Right ventricle myocardium inferior (tissue), 1 donor: Measurements from ENCODE around the gene OPCML. TPM values are rescaled to one million over a fixed set of nuclear protein-coding genes. Genes with fewer than 3 reads are reported as not detected.

Experiments
- ATAC-seq: fragments of 200-7000 bp; cut with Tn5 transposase; one replicate; pipeline ENCODE4 v1.9.1; 2020; ENCODE audit warnings: mild to moderate bottlenecking, moderate library complexity
- DNase-seq: peaks from one replicate; pipeline ENCODE4 v3.0.0; 2021; ENCODE audit errors: missing footprints
- intact Hi-C: fragments of 100-400 bp; cut with DNase I; formaldehyde crosslinking; loops from one replicate; pipeline ENCODE4 v1.11.0; 2022
- total RNA-seq: library from RNA; stranded (reverse); fragmentation: NEBNext Ultra II Directional; extraction: Animal tissue kit (Norgen Biotek cat#: 25700); gene quantifications from one replicate; pipeline ENCODE4 v1.2.1, GENCODE V29; 2021
- donor health status: DM: no; HTN: yes; CAD: no; lungs with severe emphysema.

OPCML gene
- total RNA-seq, 1 donor from 2014 or later, result 0.05 TPM

- intact Hi-C loops, result no loop called here
- DNase-seq (no peak), ATAC-seq (no peak)
Measured at GRCh38 chr11:132770829-132771530, 761.3 kb downstream of the OPCML start.

DNA sequence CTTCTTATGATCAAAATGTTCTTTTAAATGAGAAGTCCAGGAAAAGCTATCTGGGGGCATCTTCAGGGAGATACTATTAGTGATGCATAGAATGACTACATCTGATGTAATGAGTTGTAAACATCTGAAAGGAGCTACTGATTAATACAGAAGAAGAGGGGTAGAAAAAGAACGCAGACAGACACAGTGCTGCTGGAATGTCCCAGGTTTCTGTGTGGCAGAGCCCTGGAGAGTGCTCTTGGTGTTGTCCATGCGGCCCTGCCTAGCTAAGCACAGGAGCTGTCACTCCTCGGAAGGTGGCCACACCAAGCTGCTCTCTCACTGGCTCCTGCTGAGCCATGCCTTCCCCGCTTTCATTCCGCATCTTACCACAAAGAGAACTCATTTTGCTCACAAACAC is 768.8 kb downstream of the OPCML start:
- ATAC-seq, result no peak
- intact Hi-C loops, result no loop called here
- no peak for DNase-seq

- ATAC-seq (no peak), DNase-seq (no peak)
- intact Hi-C loops, result no loop called here
Measured at GRCh38 chr11:132755934-132756333, 776.4 kb downstream of the OPCML start.

DNA sequence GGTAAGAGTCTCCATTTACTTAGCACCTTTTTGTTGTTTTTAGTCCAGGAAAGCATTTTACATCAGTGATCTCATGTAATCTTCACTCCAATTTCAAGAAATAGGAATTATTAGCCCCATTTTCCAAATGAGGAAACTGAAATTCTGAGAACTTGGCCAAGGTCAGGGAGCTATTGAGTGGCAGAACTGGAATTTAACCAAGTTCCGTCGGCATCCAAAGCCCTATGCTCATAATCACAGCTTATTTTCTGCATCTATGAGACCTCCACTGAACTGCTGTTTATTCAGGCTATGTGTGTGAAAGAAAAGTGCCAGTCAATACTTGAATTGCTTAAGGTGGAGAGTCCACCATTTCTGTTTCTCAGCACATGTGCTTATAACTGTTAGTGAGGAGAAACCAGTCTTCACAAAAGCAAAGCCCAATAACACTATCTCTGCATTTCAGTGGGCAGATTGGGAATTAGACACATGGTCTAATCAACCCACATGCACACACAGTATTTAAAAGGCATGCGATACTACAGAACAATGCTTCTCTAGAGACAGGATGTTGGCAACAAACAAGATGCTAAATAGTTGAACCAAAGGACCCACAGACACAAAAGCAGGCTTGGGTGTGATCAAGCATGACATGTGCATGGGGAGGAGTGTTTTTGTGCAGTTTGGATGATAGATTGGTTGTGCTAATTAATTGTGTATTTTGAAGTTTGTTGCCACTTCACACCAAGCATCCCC is 780.6 kb downstream of the OPCML start:
- ATAC-seq, result no peak
- intact Hi-C loops, result no loop called here
- no peak for DNase-seq

GRCh38 chr11:132746305-132746704 is 786.0 kb downstream of the OPCML start:
- no peak for ATAC-seq
- intact Hi-C loops, result no loop called here
- DNase-seq, result no peak

DNA sequence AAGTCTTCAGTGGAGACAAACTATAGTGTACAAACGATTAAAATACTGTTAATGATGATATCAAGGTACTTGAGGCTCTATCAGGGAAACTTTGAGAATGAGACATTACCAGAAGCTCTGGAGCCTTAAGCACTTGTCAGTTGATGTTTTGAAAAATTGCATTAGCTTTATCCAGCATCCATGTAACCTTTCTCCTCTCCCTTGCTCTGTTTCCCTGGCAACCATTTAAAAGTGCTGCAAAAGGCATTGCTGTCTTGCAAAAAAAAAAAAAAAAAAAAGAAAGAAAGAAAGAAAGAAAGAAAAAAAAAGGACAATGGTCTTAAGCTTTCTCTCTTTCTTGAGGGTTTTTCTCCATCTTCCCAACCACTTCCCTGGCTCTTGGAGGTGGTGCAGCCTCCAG is 787.0 kb downstream of the OPCML start:
- ATAC-seq (no peak), DNase-seq (no peak)
- intact Hi-C loops, result no loop called here

DNA sequence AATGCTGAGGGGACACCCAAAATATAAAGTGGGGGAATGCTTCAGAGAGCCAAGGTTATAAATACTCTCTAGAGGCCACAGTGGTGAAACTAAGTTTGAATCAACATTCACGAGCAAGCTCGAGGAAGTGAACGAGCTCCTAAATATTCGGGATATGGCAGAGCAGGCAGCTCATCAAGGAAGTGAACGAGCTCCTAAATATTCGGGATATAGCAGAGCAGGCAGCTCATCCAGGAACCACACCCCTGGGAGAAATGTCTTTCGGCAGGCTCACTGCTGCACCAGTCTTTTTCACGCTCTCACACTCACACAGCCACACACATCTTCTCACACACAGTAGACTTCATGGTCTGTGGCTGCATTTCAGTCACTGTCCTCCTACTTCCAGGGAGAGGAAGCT is 787.5 kb downstream of the OPCML start:
- DNase-seq (no peak), ATAC-seq (no peak)
- intact Hi-C loops, result no loop called here

DNA sequence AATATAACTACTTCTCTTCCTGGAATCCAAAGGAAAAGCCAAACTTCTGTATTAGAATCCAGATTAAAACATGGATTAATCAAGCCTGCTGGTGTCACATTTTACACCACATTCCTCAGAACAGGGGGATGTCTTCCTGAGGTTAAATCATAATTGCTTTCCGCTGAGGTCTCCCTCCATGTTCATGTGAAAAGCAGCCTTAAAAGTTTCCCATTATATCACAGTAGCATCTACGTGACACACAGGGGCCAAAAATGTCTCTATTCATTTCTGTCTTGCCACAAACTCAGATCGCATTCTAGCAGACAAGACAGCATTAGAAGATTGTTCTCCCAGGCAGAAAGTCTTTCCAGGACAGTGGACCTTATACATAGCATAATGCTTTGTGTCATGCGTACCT is 788.7 kb downstream of the OPCML start:
- no peak for DNase-seq
- intact Hi-C loops, result no loop called here
- no peak for ATAC-seq

GRCh38 chr11:132742929-132743328 is 789.4 kb downstream of the OPCML start:
- no peak for ATAC-seq
- intact Hi-C loops, result no loop called here
- DNase-seq, result no peak

- ATAC-seq, result no peak
- no peak for DNase-seq
- intact Hi-C loops, result no loop called here
Measured at GRCh38 chr11:132734217-132734616, 798.1 kb downstream of the OPCML start.

DNA sequence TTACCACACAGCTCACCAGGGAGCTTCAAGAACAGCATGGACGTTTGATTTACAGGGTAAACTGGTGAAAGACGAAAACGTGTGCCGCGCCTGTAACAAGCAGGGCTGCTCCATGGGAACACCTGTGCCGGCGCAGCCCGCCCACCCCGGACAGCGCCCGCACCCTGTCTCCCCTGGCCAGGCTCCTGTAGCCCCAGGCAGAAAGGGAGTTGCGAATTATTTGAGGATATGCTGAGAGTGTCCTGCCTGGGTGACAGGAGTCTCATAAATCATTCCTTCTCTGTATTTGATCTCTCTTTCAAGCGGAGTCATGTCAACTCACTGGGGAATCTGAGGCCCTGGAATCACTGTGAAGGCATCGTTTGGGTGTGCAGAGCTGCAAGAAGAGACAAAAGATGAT is 804.3 kb downstream of the OPCML start:
- ATAC-seq, result no peak
- intact Hi-C loops, result no loop called here

DNA sequence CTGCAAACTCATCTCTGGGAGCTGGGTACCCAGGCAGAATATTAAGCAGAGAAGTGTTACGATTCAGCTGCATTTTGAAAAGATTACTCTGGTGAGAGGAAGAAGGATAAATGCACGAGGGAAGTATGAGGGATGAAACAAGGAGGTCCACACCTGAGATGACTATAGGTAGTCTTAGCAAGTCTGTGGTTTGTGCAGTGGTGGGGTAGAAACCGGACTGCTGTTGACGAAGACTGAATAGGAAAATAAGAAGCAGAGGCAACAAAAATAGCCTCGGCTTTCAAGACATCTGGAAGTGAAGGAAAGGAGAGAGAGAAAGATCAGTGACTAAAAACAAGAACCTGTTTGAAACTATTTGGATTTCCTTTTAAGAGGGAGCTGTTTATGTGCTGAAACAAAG is 810.8 kb downstream of the OPCML start:
- intact Hi-C loops, result no loop called here
- DNase-seq (no peak), ATAC-seq (no peak)

More for the DNA sequence above, 804.3 kb downstream of the OPCML start:
- DNase-seq, result no peak

DNA sequence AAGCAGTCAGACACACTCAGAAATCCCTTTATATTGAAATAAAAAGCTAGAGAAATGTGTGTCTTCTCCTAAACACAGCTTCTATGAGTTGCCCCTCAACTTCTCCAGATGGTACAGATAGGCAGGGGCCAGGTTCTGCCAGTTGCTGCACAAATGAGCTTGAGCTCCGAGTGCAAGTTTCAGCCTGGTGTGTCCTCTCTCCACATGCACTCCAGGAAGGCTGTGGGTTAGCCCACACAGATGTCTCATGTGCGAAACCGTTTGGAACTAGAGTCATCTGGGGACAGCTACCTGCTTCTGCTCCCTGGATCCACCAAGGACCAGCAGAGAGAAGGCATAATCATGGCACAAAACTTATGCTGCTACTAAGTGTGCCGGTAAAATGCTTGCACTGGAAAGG is 812.6 kb downstream of the OPCML start:
- DNase-seq (no peak), ATAC-seq (no peak)
- intact Hi-C loops, result no loop called here

DNA sequence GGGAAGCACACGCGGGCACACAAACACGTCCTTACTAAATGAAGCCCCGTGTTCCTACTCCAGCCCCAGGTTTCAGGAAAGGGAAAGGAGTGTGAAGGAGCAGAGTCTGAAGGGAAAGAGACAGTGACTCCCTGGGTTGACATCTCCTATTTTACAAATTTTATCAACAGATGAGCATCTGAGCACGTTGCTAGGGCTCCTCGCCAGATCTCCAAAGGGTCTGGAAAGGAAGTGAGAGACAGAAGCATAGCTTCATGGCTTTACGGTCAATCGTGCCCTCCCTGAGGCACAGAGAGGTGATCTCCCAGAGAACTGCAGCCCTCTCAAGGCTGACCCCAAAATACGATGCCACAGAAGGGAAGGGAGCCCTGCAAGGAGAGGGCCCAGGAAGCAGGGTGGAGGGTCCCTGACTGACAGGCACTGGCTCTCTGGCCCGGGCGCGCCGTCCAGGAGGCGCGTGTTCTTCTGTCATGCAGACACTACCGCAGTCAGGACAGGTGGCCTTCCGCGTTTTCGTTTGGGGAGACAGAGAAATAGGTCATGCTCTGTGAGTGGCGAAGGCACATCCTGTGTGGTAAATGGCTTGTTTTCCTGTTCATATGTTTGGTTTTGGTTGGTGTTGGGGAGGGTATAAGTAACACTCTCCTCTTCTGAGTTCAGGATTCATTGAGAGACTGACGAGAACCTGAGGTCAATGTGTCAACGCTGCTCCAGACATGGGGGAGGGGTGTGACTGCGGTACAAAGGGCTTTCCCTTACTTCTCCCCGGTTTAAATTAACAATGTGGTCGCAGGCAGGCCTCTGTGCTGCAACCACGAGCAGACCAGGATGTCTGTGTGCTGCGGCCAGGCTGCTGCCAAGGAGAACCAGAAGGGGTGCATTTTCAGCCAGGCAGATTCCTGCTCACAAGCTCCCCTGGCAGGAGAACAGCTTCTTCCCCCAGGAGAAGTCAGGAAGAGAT is 813.3 kb downstream of the OPCML start:
- no peak for ATAC-seq

DNA sequence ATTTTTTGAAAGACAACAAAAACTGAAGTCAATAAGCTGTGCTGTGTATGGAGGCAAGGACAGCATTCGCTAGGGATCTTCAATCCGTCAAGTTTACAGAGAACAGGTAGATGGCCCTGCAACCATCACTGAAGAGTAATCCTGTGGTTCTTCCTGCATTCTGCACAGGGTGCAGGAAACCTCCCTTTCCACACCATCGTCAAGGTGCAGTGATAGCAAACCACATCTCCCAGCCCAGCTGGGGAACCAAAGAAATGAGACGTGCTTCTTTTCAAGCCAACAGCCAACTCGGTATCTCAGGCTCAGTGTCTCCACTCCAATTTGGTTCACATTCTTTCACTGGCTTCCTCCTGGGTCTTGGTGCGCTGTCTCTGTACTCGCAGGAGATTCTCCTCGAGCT is 814.5 kb downstream of the OPCML start:
- ATAC-seq (no peak), DNase-seq (no peak)
- intact Hi-C loops, result no loop called here

More for the DNA sequence above, 813.3 kb downstream of the OPCML start:
- intact Hi-C loops, result no loop called here
- DNase-seq, result no peak

GRCh38 chr11:132716037-132716436 is 816.3 kb downstream of the OPCML start:
- DNase-seq (no peak), ATAC-seq (no peak)
- intact Hi-C loops, result no loop called here

- ATAC-seq, result no peak
- intact Hi-C loops, result no loop called here
Measured at GRCh38 chr11:132714859-132715440, 817.4 kb downstream of the OPCML start.

GRCh38 chr11:132712466-132712865 is 819.8 kb downstream of the OPCML start:
- intact Hi-C loops, result no loop called here
- DNase-seq, result no peak
- no peak for ATAC-seq

More at GRCh38 chr11:132714859-132715440, 817.4 kb downstream of the OPCML start:
- no peak for DNase-seq

DNA sequence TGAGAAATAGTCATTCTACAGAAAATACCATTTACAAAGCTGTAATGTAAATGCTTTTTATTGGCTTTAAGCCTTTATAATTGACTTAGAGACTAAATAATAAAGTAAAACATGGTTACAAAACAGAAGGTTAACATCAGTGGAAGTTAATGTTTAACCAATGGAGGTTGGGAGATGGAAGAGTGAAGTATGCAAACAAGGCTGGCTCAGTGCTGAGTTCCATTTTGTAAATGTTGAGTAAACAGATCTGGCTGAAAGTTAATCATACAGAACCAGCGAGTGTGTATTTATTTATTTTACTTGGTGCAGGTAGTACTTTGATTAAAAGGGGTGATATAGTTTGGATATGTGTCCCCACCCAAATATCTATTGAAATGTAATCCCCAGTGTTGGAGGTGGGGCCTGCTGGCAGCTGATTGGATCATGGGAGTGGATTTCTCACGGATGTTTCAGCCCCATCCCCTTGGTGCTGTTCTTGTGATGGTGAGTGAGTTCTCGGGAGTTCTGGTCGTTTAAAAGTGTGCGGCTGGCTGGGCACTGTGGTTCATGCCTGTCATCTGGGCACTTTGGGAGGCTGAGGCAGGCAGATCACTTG is 827.4 kb downstream of the OPCML start:
- intact Hi-C loops, result no loop called here
- no peak for ATAC-seq
- no peak for DNase-seq
